GM23338 (cell line): ENCODE results near the gene FAM78B. TPM values are rescaled to one million over a fixed set of nuclear protein-coding genes. Genes with fewer than 3 reads are reported as not detected.

ENCODE experiments used
- ATAC-seq: fragments of 200-7000 bp; cut with Tn5 transposase; 3 replicates; pipeline ENCODE4 v1.9.1; 2020
- DNase-seq: peaks from one replicate; pipeline ENCODE4 v3.0.0-alpha.2; 2015; ENCODE audit warnings: low spot score
- H2AFZ ChIP-seq: fragments of 200-600 bp; sonication (generic); 2 replicates; pipeline ENCODE4 v1.8.0; 2016; ENCODE audit warnings: antibody characterized with exemption, mild to moderate bottlenecking, moderate library complexity
- H3F3A ChIP-seq: fragments of 200-600 bp; sonication (generic); replicated peaks from 2 replicates; pipeline ENCODE4 v1.8.0; 2017; ENCODE audit warnings: antibody characterized with exemption, mixed run types, low read depth
- H3K27ac ChIP-seq: fragments of 200-600 bp; sonication (generic); 2 replicates; pipeline ENCODE4 v1.6.1; 2016; ENCODE audit warnings: low read depth
- H3K27me3 ChIP-seq: fragments of 200-600 bp; sonication (generic); 2 replicates; pipeline ENCODE4 v1.8.0; 2016; ENCODE audit warnings: mild to moderate bottlenecking, mixed run types, moderate library complexity; ENCODE audit not compliant: insufficient read depth
- H3K36me3 ChIP-seq: fragments of 200-600 bp; sonication (generic); 2 replicates; pipeline ENCODE4 v1.8.0; 2016; ENCODE audit warnings: mild to moderate bottlenecking; ENCODE audit not compliant: insufficient read depth
- H3K4me1 ChIP-seq: fragments of 200-600 bp; sonication (generic); 2 replicates; pipeline ENCODE4 v1.8.0; 2016; ENCODE audit warnings: mild to moderate bottlenecking, moderate library complexity; ENCODE audit not compliant: insufficient read depth
- H3K4me2 ChIP-seq: fragments of 200-600 bp; sonication (generic); 2 replicates; pipeline ENCODE4 v1.7.1; 2017; ENCODE audit warnings: mixed run types
- H3K4me3 ChIP-seq: fragments of 200-600 bp; sonication (generic); 2 replicates; pipeline ENCODE4 v1.6.1; 2016; ENCODE audit warnings: mixed run types
- H3K79me2 ChIP-seq: fragments of 200-600 bp; sonication (generic); replicated peaks from 2 replicates; pipeline ENCODE4 v1.8.0; 2017; ENCODE audit warnings: mild to moderate bottlenecking; ENCODE audit not compliant: insufficient read depth
- H3K9me2 ChIP-seq: fragments of 200-600 bp; sonication (generic); 2 replicates; pipeline ENCODE4 v1.8.0; 2017; ENCODE audit not compliant: insufficient read depth
- H4K20me1 ChIP-seq: fragments of 200-600 bp; sonication (generic); replicated peaks from 2 replicates; pipeline ENCODE4 v1.8.0; 2017; ENCODE audit warnings: mild to moderate bottlenecking; ENCODE audit not compliant: insufficient read depth
- H3K27ac Mint-ChIP-seq: 2 replicates; pipeline ENCODE4 v1.8.0; 2020; ENCODE audit warnings: inconsistent platforms, mild to moderate bottlenecking, moderate library complexity, mixed read lengths
- H3K27me3 Mint-ChIP-seq: 3 replicates; pipeline ENCODE4 v1.8.0; 2022; ENCODE audit warnings: low read depth, mild to moderate bottlenecking, moderate library complexity, mixed read lengths, inconsistent platforms; ENCODE audit not compliant: insufficient read depth, poor library complexity
- H3K36me3 Mint-ChIP-seq: 3 replicates; pipeline ENCODE4 v1.8.0; 2021; ENCODE audit warnings: low read depth, mild to moderate bottlenecking, inconsistent platforms, moderate library complexity, mixed read lengths
- H3K4me1 Mint-ChIP-seq: 3 replicates; pipeline ENCODE4 v1.8.0; 2020; ENCODE audit warnings: mild to moderate bottlenecking, inconsistent platforms, mixed read lengths
- H3K4me3 Mint-ChIP-seq: 3 replicates; pipeline ENCODE4 v1.8.0; 2021; ENCODE audit warnings: moderate library complexity, mild to moderate bottlenecking, inconsistent platforms, mixed read lengths
- H3K9me3 Mint-ChIP-seq: 3 replicates; pipeline ENCODE4 v1.8.0; 2020; ENCODE audit warnings: moderate library complexity, mild to moderate bottlenecking, inconsistent platforms, mixed read lengths
- CREB1 ChIP-seq: fragments of 250-450 bp; sonication (Bioruptor Pico); IDR thresholded peaks from 2 replicates; pipeline ENCODE4 v1.5.0; 2020; ENCODE audit warnings: low read depth, mild to moderate bottlenecking, moderate library complexity
- EZH2 ChIP-seq: fragments of 200-600 bp; sonication (generic); IDR thresholded peaks from one replicate; pipeline ENCODE4 v1.8.0; 2017; ENCODE audit warnings: antibody characterized with exemption, mild to moderate bottlenecking, low read depth; ENCODE audit not compliant: unreplicated experiment
- EZH2phosphoT487 ChIP-seq: fragments of 200-600 bp; sonication (generic); IDR thresholded peaks from one replicate; pipeline ENCODE4 v1.8.1; 2018; ENCODE audit warnings: antibody characterized with exemption; ENCODE audit not compliant: unreplicated experiment
- JUNB ChIP-seq: IDR thresholded peaks from one replicate; pipeline ENCODE4 v1.6.1; 2016; ENCODE audit warnings: antibody characterized with exemption; ENCODE audit not compliant: unreplicated experiment
- NANOG ChIP-seq: IDR thresholded peaks from 2 replicates; pipeline ENCODE4 v1.6.1; 2016; ENCODE audit warnings: antibody characterized with exemption, borderline replicate concordance
- POLR2AphosphoS5 ChIP-seq: IDR thresholded peaks from 2 replicates; pipeline ENCODE4 v1.6.1; 2016; ENCODE audit warnings: antibody characterized with exemption, low read depth
- STAT1 ChIP-seq: IDR thresholded peaks from one replicate; pipeline ENCODE4 v1.6.1; 2016; ENCODE audit warnings: antibody characterized with exemption; ENCODE audit not compliant: unreplicated experiment
- ZNF114 ChIP-seq: fragments of 250-450 bp; sonication (Bioruptor Pico); IDR thresholded peaks from 2 replicates; pipeline ENCODE4 v1.5.0; 2020; ENCODE audit warnings: mild to moderate bottlenecking, moderate library complexity
- ZNF331 ChIP-seq: fragments of 250-450 bp; sonication (Bioruptor Pico); IDR thresholded peaks from 2 replicates; pipeline ENCODE4 v1.5.0; 2020; ENCODE audit warnings: low read depth, mild to moderate bottlenecking, moderate library complexity
- polyA plus RNA-seq: library from polyadenylated mRNA; unstranded; fragments of >200 nt; fragmentation: Nextera tagmentation; extraction: Ambion mirVana; gene quantifications from 2 replicates; pipeline ENCODE4 v1.2.1, GENCODE V29; 2016
- total RNA-seq: library from RNA; depleted of rRNA; stranded (reverse); fragments of >200 nt; shearing (Covaris generic); gene quantifications from 2 replicates; pipeline ENCODE4 v1.2.3, GENCODE V29; 2014
- TF ChIP-seq, protein P1 (sequence below): IDR thresholded peaks from one replicate; pipeline ENCODE4 v1.6.1; 2018; ENCODE audit warnings: antibody characterized with exemption; ENCODE audit not compliant: unreplicated experiment
- TF ChIP-seq, protein P2 (sequence below), 2 experiments: fragments of 200-600 bp in 1 of 2; sonication (generic) in 1 of 2; conservative IDR thresholded peaks; 2 replicates each; pipeline versions ENCODE4 v1.5.1 to v1.6.1; 2016 to 2017; ENCODE audit warnings: antibody characterized with exemption in 2 of 2, low read depth in 2 of 2, mild to moderate bottlenecking in 2 of 2, moderate library complexity in 1 of 2
- TF ChIP-seq, protein P3 (sequence below): fragments of 250-450 bp; sonication (Bioruptor Pico); IDR thresholded peaks from 2 replicates; pipeline ENCODE4 v1.5.0; 2020; ENCODE audit warnings: mild to moderate bottlenecking, moderate library complexity
- TF ChIP-seq, protein P4 (sequence below): IDR thresholded peaks from 2 replicates; pipeline ENCODE4 v1.6.1; 2016; ENCODE audit warnings: antibody characterized with exemption

Gene FAM78B
- total and polyA plus RNA-seq, 2 experiments from 2014 or later = 1.6 to 4.6 TPM

DNA sequence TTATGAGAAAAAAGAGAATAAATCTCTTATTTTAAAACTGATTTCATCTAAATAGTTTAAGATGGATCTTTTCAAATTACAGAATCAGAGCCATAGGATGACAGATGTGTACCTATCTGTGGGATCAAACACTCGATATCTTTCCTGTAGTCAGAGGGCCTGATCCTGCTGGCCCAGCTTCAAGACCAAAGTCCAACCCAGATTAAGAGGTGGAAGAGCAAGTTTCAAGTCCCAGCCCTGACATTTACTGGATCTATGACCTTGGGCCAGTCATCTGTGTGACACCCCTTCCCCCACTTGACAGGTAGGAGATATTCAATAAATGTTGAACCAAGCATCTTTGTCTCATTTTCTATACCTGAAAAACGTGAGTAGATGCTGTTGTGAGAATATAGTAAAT is 140.7 kb downstream of the FAM78B start:
- Histone ChIP-seq H3F3A (no peaks in the 10 kb centered on the region), H3K4me1 (no peaks in the 10 kb centered on the region), H3K36me3 (no peaks in the 10 kb centered on the region), H3K4me2 (no peak overlapping the region), H3K4me3 (no peak overlapping the region), H2AFZ (no peak overlapping the region), H3K27ac (no peak overlapping the region), H3K27me3 (no peaks in the 10 kb centered on the region), H3K79me2 (no peaks in the 10 kb centered on the region), H4K20me1 (no peaks in the 10 kb centered on the region), H3K9me2 (no peaks in the 10 kb centered on the region; the same call in 1 of the 2 replicates)
- H3K4me1 Mint-ChIP-seq = no peaks in the 10 kb centered on the region
- ATAC-seq (no peak), DNase-seq (no peak)
- H3K4me3 Mint-ChIP-seq = no peak overlapping the region
- H3K9me3 Mint-ChIP-seq = no peaks in the 10 kb centered on the region
- no peaks in the 10 kb centered on the region for H3K27me3 Mint-ChIP-seq
- H3K27ac Mint-ChIP-seq = no peak overlapping the region
- no peaks in the 10 kb centered on the region for H3K36me3 Mint-ChIP-seq
- TF ChIP-seq, protein P1, sequence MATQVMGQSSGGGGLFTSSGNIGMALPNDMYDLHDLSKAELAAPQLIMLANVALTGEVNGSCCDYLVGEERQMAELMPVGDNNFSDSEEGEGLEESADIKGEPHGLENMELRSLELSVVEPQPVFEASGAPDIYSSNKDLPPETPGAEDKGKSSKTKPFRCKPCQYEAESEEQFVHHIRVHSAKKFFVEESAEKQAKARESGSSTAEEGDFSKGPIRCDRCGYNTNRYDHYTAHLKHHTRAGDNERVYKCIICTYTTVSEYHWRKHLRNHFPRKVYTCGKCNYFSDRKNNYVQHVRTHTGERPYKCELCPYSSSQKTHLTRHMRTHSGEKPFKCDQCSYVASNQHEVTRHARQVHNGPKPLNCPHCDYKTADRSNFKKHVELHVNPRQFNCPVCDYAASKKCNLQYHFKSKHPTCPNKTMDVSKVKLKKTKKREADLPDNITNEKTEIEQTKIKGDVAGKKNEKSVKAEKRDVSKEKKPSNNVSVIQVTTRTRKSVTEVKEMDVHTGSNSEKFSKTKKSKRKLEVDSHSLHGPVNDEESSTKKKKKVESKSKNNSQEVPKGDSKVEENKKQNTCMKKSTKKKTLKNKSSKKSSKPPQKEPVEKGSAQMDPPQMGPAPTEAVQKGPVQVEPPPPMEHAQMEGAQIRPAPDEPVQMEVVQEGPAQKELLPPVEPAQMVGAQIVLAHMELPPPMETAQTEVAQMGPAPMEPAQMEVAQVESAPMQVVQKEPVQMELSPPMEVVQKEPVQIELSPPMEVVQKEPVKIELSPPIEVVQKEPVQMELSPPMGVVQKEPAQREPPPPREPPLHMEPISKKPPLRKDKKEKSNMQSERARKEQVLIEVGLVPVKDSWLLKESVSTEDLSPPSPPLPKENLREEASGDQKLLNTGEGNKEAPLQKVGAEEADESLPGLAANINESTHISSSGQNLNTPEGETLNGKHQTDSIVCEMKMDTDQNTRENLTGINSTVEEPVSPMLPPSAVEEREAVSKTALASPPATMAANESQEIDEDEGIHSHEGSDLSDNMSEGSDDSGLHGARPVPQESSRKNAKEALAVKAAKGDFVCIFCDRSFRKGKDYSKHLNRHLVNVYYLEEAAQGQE = no peak
- no peak for TF ChIP-seq POLR2AphosphoS5
- TF ChIP-seq CREB1 (CRISPR knock-in tag) = no peak
- no peak for TF ChIP-seq EZH2phosphoT487
- TF ChIP-seq, protein P2, sequence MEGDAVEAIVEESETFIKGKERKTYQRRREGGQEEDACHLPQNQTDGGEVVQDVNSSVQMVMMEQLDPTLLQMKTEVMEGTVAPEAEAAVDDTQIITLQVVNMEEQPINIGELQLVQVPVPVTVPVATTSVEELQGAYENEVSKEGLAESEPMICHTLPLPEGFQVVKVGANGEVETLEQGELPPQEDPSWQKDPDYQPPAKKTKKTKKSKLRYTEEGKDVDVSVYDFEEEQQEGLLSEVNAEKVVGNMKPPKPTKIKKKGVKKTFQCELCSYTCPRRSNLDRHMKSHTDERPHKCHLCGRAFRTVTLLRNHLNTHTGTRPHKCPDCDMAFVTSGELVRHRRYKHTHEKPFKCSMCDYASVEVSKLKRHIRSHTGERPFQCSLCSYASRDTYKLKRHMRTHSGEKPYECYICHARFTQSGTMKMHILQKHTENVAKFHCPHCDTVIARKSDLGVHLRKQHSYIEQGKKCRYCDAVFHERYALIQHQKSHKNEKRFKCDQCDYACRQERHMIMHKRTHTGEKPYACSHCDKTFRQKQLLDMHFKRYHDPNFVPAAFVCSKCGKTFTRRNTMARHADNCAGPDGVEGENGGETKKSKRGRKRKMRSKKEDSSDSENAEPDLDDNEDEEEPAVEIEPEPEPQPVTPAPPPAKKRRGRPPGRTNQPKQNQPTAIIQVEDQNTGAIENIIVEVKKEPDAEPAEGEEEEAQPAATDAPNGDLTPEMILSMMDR (conservative IDR thresholded peaks at IDR 0.05; ENCODE audit: low read depth in 2 of 2) = no peak
- TF ChIP-seq, protein P3, sequence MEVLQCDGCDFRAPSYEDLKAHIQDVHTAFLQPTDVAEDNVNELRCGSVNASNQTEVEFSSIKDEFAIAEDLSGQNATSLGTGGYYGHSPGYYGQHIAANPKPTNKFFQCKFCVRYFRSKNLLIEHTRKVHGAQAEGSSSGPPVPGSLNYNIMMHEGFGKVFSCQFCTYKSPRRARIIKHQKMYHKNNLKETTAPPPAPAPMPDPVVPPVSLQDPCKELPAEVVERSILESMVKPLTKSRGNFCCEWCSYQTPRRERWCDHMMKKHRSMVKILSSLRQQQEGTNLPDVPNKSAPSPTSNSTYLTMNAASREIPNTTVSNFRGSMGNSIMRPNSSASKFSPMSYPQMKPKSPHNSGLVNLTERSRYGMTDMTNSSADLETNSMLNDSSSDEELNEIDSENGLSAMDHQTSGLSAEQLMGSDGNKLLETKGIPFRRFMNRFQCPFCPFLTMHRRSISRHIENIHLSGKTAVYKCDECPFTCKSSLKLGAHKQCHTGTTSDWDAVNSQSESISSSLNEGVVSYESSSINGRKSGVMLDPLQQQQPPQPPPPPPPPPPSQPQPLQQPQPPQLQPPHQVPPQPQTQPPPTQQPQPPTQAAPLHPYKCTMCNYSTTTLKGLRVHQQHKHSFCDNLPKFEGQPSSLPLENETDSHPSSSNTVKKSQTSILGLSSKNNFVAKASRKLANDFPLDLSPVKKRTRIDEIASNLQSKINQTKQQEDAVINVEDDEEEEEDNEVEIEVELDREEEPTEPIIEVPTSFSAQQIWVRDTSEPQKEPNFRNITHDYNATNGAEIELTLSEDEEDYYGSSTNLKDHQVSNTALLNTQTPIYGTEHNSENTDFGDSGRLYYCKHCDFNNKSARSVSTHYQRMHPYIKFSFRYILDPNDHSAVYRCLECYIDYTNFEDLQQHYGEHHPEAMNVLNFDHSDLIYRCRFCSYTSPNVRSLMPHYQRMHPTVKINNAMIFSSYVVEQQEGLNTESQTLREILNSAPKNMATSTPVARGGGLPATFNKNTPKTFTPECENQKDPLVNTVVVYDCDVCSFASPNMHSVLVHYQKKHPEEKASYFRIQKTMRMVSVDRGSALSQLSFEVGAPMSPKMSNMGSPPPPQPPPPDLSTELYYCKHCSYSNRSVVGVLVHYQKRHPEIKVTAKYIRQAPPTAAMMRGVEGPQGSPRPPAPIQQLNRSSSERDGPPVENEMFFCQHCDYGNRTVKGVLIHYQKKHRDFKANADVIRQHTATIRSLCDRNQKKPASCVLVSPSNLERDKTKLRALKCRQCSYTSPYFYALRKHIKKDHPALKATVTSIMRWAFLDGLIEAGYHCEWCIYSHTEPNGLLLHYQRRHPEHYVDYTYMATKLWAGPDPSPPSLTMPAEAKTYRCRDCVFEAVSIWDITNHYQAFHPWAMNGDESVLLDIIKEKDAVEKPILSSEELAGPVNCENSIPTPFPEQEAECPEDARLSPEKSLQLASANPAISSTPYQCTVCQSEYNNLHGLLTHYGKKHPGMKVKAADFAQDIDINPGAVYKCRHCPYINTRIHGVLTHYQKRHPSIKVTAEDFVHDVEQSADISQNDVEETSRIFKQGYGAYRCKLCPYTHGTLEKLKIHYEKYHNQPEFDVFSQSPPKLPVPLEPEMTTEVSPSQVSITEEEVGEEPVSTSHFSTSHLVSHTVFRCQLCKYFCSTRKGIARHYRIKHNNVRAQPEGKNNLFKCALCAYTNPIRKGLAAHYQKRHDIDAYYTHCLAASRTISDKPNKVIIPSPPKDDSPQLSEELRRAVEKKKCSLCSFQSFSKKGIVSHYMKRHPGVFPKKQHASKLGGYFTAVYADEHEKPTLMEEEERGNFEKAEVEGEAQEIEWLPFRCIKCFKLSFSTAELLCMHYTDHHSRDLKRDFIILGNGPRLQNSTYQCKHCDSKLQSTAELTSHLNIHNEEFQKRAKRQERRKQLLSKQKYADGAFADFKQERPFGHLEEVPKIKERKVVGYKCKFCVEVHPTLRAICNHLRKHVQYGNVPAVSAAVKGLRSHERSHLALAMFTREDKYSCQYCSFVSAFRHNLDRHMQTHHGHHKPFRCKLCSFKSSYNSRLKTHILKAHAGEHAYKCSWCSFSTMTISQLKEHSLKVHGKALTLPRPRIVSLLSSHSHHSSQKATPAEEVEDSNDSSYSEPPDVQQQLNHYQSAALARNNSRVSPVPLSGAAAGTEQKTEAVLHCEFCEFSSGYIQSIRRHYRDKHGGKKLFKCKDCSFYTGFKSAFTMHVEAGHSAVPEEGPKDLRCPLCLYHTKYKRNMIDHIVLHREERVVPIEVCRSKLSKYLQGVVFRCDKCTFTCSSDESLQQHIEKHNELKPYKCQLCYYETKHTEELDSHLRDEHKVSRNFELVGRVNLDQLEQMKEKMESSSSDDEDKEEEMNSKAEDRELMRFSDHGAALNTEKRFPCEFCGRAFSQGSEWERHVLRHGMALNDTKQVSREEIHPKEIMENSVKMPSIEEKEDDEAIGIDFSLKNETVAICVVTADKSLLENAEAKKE (CRISPR knock-in tag) = no peak
- no peak for TF ChIP-seq STAT1
- TF ChIP-seq EZH2 = no peak
- TF ChIP-seq NANOG = no peak
- TF ChIP-seq ZNF114 (CRISPR knock-in tag) = no peak
- TF ChIP-seq ZNF331 (CRISPR knock-in tag) = no peak
- no peak for TF ChIP-seq JUNB
- TF ChIP-seq, protein P4, sequence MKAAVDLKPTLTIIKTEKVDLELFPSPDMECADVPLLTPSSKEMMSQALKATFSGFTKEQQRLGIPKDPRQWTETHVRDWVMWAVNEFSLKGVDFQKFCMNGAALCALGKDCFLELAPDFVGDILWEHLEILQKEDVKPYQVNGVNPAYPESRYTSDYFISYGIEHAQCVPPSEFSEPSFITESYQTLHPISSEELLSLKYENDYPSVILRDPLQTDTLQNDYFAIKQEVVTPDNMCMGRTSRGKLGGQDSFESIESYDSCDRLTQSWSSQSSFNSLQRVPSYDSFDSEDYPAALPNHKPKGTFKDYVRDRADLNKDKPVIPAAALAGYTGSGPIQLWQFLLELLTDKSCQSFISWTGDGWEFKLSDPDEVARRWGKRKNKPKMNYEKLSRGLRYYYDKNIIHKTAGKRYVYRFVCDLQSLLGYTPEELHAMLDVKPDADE = no peak
